LNCAP (cell line): ENCODE data around the gene MEOX1.

ENCODE experiments used
- TF ChIP-seq, protein P1 (sequence below): fragments of 450-650 bp; IDR thresholded peaks from 2 replicates; pipeline ENCODE4 v1.5.1; 2017; ENCODE audit warnings: mild to moderate bottlenecking

MEOX1 gene

DNA sequence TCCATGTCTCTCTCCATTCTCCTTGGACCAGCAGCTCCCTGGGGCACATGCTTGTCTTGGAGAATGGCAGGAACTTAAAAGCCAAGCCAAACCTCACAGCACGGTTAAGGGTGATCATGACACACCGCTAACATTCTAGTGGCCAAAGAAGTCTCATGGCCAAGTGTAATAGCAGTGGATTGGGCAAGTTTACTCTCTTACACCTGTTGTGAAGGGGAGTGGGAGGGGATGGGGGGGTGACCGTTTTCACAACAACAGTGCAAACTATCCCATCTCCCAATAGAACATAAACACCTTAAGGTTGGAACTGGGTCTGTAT, 37.7 kb upstream of the MEOX1 start:
- TF ChIP-seq, protein P1, sequence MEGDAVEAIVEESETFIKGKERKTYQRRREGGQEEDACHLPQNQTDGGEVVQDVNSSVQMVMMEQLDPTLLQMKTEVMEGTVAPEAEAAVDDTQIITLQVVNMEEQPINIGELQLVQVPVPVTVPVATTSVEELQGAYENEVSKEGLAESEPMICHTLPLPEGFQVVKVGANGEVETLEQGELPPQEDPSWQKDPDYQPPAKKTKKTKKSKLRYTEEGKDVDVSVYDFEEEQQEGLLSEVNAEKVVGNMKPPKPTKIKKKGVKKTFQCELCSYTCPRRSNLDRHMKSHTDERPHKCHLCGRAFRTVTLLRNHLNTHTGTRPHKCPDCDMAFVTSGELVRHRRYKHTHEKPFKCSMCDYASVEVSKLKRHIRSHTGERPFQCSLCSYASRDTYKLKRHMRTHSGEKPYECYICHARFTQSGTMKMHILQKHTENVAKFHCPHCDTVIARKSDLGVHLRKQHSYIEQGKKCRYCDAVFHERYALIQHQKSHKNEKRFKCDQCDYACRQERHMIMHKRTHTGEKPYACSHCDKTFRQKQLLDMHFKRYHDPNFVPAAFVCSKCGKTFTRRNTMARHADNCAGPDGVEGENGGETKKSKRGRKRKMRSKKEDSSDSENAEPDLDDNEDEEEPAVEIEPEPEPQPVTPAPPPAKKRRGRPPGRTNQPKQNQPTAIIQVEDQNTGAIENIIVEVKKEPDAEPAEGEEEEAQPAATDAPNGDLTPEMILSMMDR, result no peak

- TF ChIP-seq, protein P1, result no peak
These were observed 37.1 kb upstream of the MEOX1 start for GRCh38 chr17:43698678-43699437.

DNA sequence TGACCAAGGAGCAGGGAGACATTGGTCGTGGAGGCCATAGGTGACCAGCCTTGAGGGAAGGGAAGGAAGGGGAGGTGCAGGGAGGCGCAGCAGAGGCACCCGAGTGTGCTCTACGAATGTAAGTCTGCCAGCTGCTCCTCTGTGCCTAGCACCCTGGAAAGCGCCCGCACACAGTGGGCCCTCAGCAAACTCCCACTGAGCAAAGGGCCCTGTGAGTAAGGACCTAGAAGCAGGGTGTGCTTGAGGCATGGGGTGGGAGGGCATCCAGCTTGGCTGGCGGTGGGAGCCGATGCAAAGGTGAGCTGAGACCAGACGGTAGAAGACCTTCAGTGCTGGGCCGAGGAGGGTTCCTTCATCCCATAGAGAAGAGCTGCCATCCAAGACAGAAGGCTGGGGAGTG, 36.2 kb upstream of the MEOX1 start:
- TF ChIP-seq, protein P1, result no peak

DNA sequence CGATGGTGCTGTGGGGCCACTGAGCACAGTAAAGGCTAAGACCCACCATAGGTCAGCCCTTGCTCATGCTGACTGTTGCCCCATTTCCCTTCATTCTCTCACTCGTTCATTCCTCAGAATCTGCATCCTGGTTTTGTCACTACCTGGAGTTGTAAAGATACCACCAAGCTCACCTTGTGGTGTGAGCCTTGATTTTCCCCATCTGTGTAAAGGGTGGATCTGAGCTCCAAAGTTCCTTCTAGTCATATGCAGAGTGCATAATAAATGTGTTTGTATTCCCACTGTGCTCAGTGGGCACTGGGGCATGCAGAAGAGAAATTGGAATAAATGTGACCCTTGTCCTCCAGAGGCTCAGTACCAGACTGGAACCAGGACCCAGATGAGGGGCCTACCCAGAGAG, 35.2 kb upstream of the MEOX1 start:
- TF ChIP-seq, protein P1, result no peak

GRCh38 chr17:43695970-43696865, 34.5 kb upstream of the MEOX1 start:
- TF ChIP-seq, protein P1, result no peak

DNA sequence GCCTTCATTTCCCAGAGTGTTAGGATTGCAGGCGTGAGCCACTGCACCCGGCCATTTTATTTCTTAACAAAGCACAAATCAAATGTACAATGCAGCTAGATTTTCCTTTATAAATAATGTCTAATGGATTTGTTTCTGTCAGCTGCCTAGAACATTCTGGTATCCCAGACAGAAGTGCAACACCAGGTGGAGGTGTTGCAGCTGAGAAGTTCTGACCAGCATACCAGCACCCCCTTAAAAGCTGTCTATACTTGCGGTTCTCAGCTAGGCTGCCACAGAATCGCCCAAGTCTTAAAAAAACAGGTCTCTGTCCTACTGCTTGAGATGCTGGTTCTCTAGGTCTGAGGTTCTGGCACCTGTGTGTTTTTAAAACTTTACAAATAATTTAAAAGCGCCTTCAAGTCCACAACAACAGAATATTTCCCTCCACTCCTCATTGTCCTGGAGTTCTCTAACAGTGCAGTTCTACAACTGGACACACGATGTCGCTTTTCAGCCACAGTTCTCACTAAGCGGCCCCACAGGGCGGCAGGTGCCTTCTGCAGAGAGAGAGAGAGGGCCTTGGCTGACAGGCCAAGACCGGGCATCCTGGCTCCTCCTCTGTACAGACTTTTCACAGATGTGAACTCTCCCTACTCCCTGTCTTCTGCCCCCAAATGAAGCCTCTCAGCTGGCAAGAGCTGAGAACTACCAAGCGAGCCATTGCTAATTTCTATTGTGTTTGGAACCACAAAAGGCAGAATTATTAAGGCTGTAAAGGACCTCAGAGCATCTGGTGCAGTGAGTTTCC, 32.6 kb upstream of the MEOX1 start:
- TF ChIP-seq, protein P1, result peak; percentile 93

DNA sequence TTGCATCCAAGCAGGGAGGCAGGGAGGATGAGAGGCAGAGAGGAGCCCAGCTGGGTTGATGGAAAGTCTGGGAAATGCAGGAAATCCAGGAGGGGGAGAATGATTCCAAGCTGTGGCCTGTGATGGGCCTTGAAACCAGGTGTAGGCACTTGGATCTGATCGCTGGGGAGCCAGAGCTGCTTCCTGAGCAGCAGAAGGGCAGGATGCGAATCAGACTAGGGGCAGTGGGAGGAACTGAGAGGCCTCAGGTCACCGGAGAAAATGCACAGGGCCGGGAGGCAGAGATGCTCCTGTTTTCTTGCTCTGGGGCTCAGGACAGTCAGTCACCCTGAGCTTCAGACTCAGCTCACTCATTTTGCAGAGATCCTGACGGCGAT, 29.6 kb upstream of the MEOX1 start:
- TF ChIP-seq, protein P1, result no peak
